Neuronal stem cell (in vitro differentiated cells): ENCODE results near the gene SYNPO2.

Experiments
- DNase-seq: peaks from one replicate; pipeline ENCODE4 v3.0.0-alpha.2; 2013; ENCODE audit warnings: low spot score
- H2AFZ ChIP-seq: one replicate; pipeline ENCODE4 v1.6.1; 2013; ENCODE audit warnings: mild to moderate bottlenecking, low read length, inconsistent platforms
- H2AK5ac ChIP-seq: 2 replicates; pipeline ENCODE4 v1.6.1; 2013; ENCODE audit warnings: low read depth, mild to moderate bottlenecking, inconsistent platforms, low read length, moderate library complexity, mixed read lengths
- H2BK120ac ChIP-seq: 2 replicates; pipeline ENCODE4 v1.6.1; 2013; ENCODE audit warnings: low read depth, mild to moderate bottlenecking, inconsistent platforms, low read length, moderate library complexity, mixed read lengths
- H2BK12ac ChIP-seq: one replicate; pipeline ENCODE4 v1.6.1; 2013; ENCODE audit warnings: low read length, inconsistent platforms
- H2BK15ac ChIP-seq: 2 replicates; pipeline ENCODE4 v1.6.1; 2013; ENCODE audit warnings: mild to moderate bottlenecking, low read length, inconsistent platforms, mixed read lengths
- H2BK5ac ChIP-seq: one replicate; pipeline ENCODE4 v1.6.1; 2013; ENCODE audit warnings: inconsistent platforms, mild to moderate bottlenecking, low read length, moderate library complexity
- H3K14ac ChIP-seq: one replicate; pipeline ENCODE4 v1.6.1; 2013; ENCODE audit warnings: low read length, inconsistent platforms
- H3K18ac ChIP-seq: 2 replicates; pipeline ENCODE4 v1.6.1; 2013; ENCODE audit warnings: low read length, inconsistent platforms
- H3K23ac ChIP-seq: 2 replicates; pipeline ENCODE4 v1.6.1; 2013; ENCODE audit warnings: low read depth, mild to moderate bottlenecking, mixed read lengths, low read length, inconsistent platforms; ENCODE audit not compliant: poor library complexity
- H3K27ac ChIP-seq: replicated peaks from 3 replicates; pipeline ENCODE4 v1.5.1; 2013; ENCODE audit warnings: low read length, inconsistent platforms
- H3K27me3 ChIP-seq, 3 experiments: 2 replicates each; pipeline ENCODE4 v1.6.1; 2013; ENCODE audit warnings: low read length in 3 of 3, mild to moderate bottlenecking in 2 of 3, inconsistent platforms in 1 of 3, low read depth in 1 of 3, mixed read lengths in 1 of 3, moderate library complexity in 1 of 3; ENCODE audit not compliant: control insufficient read depth in 3 of 3, insufficient read depth in 3 of 3
- H3K36me3 ChIP-seq, 2 donors: replicated peaks in 1 of 2; 2 replicates each; pipeline ENCODE4 v1.6.1; 2013; ENCODE audit warnings: low read length in 2 of 2; ENCODE audit not compliant: control insufficient read depth in 2 of 2, insufficient read depth in 2 of 2
- H3K4ac ChIP-seq: 2 replicates; pipeline ENCODE4 v1.6.1; 2013; ENCODE audit warnings: inconsistent platforms, mild to moderate bottlenecking, low read length, moderate library complexity
- H3K4me1 ChIP-seq, 2 donors: 1 replicate in 1 of 2; 2 replicates in 1 of 2; pipeline ENCODE4 v1.6.1; 2013; ENCODE audit warnings: low read length in 2 of 2, low read depth in 1 of 2; ENCODE audit not compliant: control insufficient read depth in 2 of 2, insufficient read depth in 1 of 2
- H3K4me2 ChIP-seq: one replicate; pipeline ENCODE4 v1.6.1; 2013; ENCODE audit warnings: mild to moderate bottlenecking, low read length, inconsistent platforms; ENCODE audit not compliant: insufficient read depth, poor library complexity, severe bottlenecking
- H3K4me3 ChIP-seq, 2 donors: 2 replicates each; pipeline ENCODE4 v1.5.1; 2013; ENCODE audit warnings: low read length in 2 of 2, mild to moderate bottlenecking in 2 of 2, inconsistent platforms in 1 of 2, moderate library complexity in 1 of 2
- H3K79me1 ChIP-seq: one replicate; pipeline ENCODE4 v1.6.1; 2013; ENCODE audit warnings: low read depth, mild to moderate bottlenecking, inconsistent platforms, low read length, moderate library complexity
- H3K9ac ChIP-seq: one replicate; pipeline ENCODE4 v1.6.1; 2013; ENCODE audit warnings: mild to moderate bottlenecking, low read depth, low read length, inconsistent platforms; ENCODE audit not compliant: poor library complexity
- H3K9me3 ChIP-seq, 2 donors: replicated peaks in 1 of 2; 2 replicates each; pipeline versions ENCODE3 to v1.6.1; 2013; ENCODE audit warnings: low read length in 2 of 2, mild to moderate bottlenecking in 2 of 2, inconsistent platforms in 1 of 2, low read depth in 1 of 2, mixed read lengths in 1 of 2, moderate library complexity in 1 of 2; ENCODE audit not compliant: control insufficient read depth in 2 of 2, insufficient read depth in 1 of 2
- H4K8ac ChIP-seq: one replicate; pipeline ENCODE4 v1.6.1; 2013; ENCODE audit warnings: low read depth, mild to moderate bottlenecking, inconsistent platforms, low read length, moderate library complexity
- H4K91ac ChIP-seq: one replicate; pipeline ENCODE4 v1.6.1; 2013; ENCODE audit warnings: low read length, low read depth, mild to moderate bottlenecking, inconsistent platforms; ENCODE audit not compliant: poor library complexity
- WGBS, 2 donors: extraction: QIAGEN DNeasy Blood & Tissue Kit; methylation state at CpG; one replicate each; pipeline ENCODE4 v1.1.7; 2013; ENCODE audit warnings: missing lambda C conversion rate in 2 of 2, mixed read lengths in 1 of 2; ENCODE audit not compliant: insufficient read length in 2 of 2, insufficient replicate concordance in 1 of 2; ENCODE audit errors: extremely low coverage in 2 of 2; 5-methylcytosine and 5-hydroxymethylcytosine counted together

Gene SYNPO2

DNA sequence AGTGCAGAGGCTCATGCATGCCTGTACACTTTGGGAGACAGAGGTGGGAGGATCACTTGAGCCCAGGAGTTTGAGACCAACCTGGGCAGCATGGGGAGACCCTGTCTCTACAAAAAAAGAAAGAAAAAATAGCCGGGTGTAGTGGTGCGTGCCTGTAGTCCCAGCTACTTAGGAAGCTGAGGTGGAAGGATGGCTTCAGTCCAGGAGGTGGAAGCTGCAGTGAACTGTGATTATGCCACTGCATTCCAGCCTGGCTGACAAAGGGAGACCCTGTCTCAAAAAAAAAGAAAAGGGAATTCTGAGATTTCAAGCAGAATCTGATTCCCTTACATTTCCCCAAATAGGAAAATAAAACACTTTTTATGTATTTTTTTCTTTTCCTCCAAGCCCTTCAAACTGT, 83.5 kb downstream of the SYNPO2 start:
- no CpG with 5 or more reads among the region's 2 CpGs for WGBS, 2 donors

GRCh38 chr4:118973295-118973694, 84.6 kb downstream of the SYNPO2 start:
- Histone ChIP-seq H3K4me2 (no peak overlapping the region), H2BK5ac (no peak overlapping the region), H3K4me1 (peaks cover 0 to 9% of the 10 kb centered on the region in 2 donors), H2BK12ac (no peak overlapping the region), H3K27me3 (no peaks in the 10 kb centered on the region), H3K27ac (no peak overlapping the region), H2BK120ac (no peak overlapping the region), H3K9ac (no peak overlapping the region), H3K23ac (no peak overlapping the region), H3K4ac (no peak overlapping the region), H2BK15ac (no peak overlapping the region), H4K91ac (no peak overlapping the region), H3K9me3 (no peaks in the 10 kb centered on the region), H4K8ac (no peak overlapping the region), H2AFZ (no peak overlapping the region), H3K14ac (no peak overlapping the region), H3K79me1 (no peaks in the 10 kb centered on the region), H2AK5ac (no peak overlapping the region), H3K4me3 (no peak overlapping the region), H3K36me3 (no peaks in the 10 kb centered on the region), H3K18ac (no peak overlapping the region)
- no peak for DNase-seq
- WGBS, 2 donors, result no CpG with 5 or more reads among the region's 6 CpGs

More for the DNA sequence above, 83.5 kb downstream of the SYNPO2 start:
- Histone ChIP-seq H3K4me1 (peaks cover 0 to 16% of the 10 kb centered on the region in 2 donors), H2AFZ (no peak overlapping the region), H2BK12ac (no peak overlapping the region), H3K23ac (no peak overlapping the region), H4K91ac (no peak overlapping the region), H3K27me3 (no peaks in the 10 kb centered on the region), H3K9ac (no peak overlapping the region), H3K36me3 (no peaks in the 10 kb centered on the region), H3K4me3 (no peak overlapping the region), H3K27ac (no peak overlapping the region), H3K9me3 (no peaks in the 10 kb centered on the region), H4K8ac (no peak overlapping the region), H2BK5ac (no peak overlapping the region), H2BK120ac (no peak overlapping the region), H2AK5ac (no peak overlapping the region), H3K4me2 (no peak overlapping the region), H3K14ac (no peak overlapping the region), H3K79me1 (no peaks in the 10 kb centered on the region), H2BK15ac (no peak overlapping the region), H3K4ac (no peak overlapping the region), H3K18ac (no peak overlapping the region)
- DNase-seq, result no peak

DNA sequence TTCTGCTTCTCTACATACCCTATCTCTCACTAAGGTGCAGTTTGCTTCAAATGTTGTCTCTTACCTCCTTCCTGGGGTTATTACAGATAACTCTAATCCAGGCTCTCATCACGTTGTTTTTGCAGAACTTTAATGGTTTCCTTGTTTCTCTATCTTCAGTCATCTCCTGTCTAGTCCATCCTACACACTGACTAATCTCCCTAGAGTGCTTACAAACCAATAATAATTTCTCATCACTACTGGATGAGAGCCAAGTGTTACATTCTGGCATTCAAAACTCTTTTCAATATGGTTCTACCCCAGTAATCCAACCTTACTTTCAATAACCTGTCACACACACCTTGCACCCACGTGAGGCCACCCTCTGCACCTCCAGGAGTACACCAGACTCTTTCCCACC, 86.1 kb downstream of the SYNPO2 start:
- H2AK5ac ChIP-seq, result no peak overlapping the region
- H2BK12ac ChIP-seq, result no peak overlapping the region
- no peaks in the 10 kb centered on the region for H3K4me1 ChIP-seq
- no peak overlapping the region for H3K4ac ChIP-seq
- no peak overlapping the region for H3K27ac ChIP-seq
- H2BK5ac ChIP-seq, result no peak overlapping the region
- H3K9me3 ChIP-seq, result no peaks in the 10 kb centered on the region
- no peak overlapping the region for H3K14ac ChIP-seq
- H3K23ac ChIP-seq, result no peak overlapping the region
- no peak overlapping the region for H2BK15ac ChIP-seq
- H2AFZ ChIP-seq, result no peak overlapping the region
- H4K8ac ChIP-seq, result no peak overlapping the region
- no peak for DNase-seq
- no peak overlapping the region for H3K4me2 ChIP-seq
- H3K36me3 ChIP-seq, result no peaks in the 10 kb centered on the region
- H4K91ac ChIP-seq, result no peak overlapping the region
- no peak overlapping the region for H3K4me3 ChIP-seq
- no peak overlapping the region for H3K18ac ChIP-seq
- no peak overlapping the region for H2BK120ac ChIP-seq
- H3K79me1 ChIP-seq, result no peaks in the 10 kb centered on the region
- WGBS, 2 donors, result no CpG with 5 or more reads among the region's 2 CpGs
- H3K9ac ChIP-seq, result no peak overlapping the region
- peaks cover 0 to 2% (median 0%) of the 10 kb centered on the region in 3 experiments for H3K27me3 ChIP-seq

DNA sequence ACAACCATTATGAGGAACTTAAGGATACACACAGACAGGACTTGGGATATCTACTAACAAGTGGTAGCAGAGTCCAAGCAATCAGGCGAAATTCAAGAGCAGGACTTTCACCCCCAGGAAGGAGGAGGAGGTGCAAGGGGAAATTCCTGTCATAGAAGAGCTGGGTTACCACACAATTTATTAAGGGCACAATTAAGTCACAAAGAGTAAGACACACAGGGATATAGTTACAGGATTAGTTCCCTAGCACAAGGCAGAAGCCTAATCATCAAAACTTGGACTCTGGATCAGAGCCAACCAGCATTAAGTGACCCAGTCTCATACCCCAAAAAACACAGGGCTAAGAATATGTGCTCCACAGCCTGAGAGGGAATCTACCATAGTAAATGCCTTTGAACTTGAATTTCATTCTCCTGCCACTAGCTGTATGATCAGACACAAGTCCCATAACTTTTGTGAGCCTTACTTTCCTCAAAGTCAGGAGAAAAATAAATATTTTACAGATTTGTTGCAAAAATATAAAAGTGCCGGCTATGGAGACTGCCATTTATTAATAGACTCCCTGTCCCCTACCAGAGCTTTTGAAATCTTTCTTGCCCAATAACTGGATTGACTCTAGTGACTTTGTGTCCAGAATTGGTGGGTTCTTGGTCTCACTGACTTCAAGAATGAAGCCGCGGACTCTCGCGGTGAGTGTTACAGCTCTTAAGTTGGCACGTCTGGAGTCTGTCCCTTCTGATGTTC, 87.0 kb downstream of the SYNPO2 start:
- Histone ChIP-seq H3K4me3 (no peak overlapping the region), H3K18ac (no peak overlapping the region), H3K4me2 (no peak overlapping the region), H2BK120ac (no peak overlapping the region), H3K23ac (no peak overlapping the region), H2BK15ac (no peak overlapping the region), H2AFZ (no peak overlapping the region), H2BK5ac (no peak overlapping the region), H3K14ac (no peak overlapping the region), H3K36me3 (no peaks in the 10 kb centered on the region), H3K27ac (no peak overlapping the region), H3K9me3 (no peaks in the 10 kb centered on the region), H3K9ac (no peak overlapping the region), H2BK12ac (no peak overlapping the region), H4K8ac (no peak overlapping the region), H3K4ac (no peak overlapping the region), H3K4me1 (no peaks in the 10 kb centered on the region), H2AK5ac (no peak overlapping the region), H4K91ac (no peak overlapping the region), H3K27me3 (peaks cover 0 to 2% (median 0%) of the 10 kb centered on the region in 3 experiments), H3K79me1 (no peaks in the 10 kb centered on the region)
- WGBS, 2 donors, result no CpG with 5 or more reads among the region's 7 CpGs
- DNase-seq, result no peak
